NT2/D1 (cell line): ENCODE results near the gene ALG14.

ENCODE experiments used
- DNase-seq: peaks from one replicate; pipeline ENCODE4 v3.0.0-alpha.2; 2011; ENCODE audit warnings: low read depth, low spot score
- H3K27me3 ChIP-seq: 2 replicates; pipeline ENCODE4 v1.6.0; 2011; ENCODE audit warnings: mild to moderate bottlenecking; ENCODE audit not compliant: insufficient read length, insufficient read depth
- H3K36me3 ChIP-seq: 2 replicates; pipeline ENCODE4 v1.6.1; 2011; ENCODE audit warnings: mild to moderate bottlenecking, low read length, mixed read lengths; ENCODE audit not compliant: insufficient read depth, insufficient read length
- H3K4me1 ChIP-seq: 2 replicates; pipeline ENCODE4 v1.5.1; 2011; ENCODE audit not compliant: insufficient read depth, insufficient read length
- H3K4me3 ChIP-seq: 2 replicates; pipeline ENCODE4 v1.5.1; 2011; ENCODE audit warnings: low read depth; ENCODE audit not compliant: insufficient read length
- H3K9ac ChIP-seq: 2 replicates; pipeline ENCODE4 v1.6.0; 2011; ENCODE audit warnings: low read depth; ENCODE audit not compliant: insufficient read length
- H3K9me3 ChIP-seq: 2 replicates; pipeline ENCODE4 v1.5.1; 2011; ENCODE audit warnings: mild to moderate bottlenecking, low read length; ENCODE audit not compliant: insufficient read depth
- SUZ12 ChIP-seq: IDR thresholded peaks from 2 replicates; pipeline ENCODE4 v1.6.1; 2011; ENCODE audit not compliant: insufficient read length, insufficient read depth; ENCODE audit errors: extremely low read depth
- YY1 ChIP-seq: IDR thresholded peaks from 2 replicates; pipeline ENCODE4 v1.6.1; 2011; ENCODE audit not compliant: insufficient read length, insufficient read depth
- ZNF274 ChIP-seq: IDR thresholded peaks from 2 replicates; pipeline ENCODE4 v1.6.1; 2011; ENCODE audit warnings: mild to moderate bottlenecking, low read depth, low read length

Gene ALG14

DNA sequence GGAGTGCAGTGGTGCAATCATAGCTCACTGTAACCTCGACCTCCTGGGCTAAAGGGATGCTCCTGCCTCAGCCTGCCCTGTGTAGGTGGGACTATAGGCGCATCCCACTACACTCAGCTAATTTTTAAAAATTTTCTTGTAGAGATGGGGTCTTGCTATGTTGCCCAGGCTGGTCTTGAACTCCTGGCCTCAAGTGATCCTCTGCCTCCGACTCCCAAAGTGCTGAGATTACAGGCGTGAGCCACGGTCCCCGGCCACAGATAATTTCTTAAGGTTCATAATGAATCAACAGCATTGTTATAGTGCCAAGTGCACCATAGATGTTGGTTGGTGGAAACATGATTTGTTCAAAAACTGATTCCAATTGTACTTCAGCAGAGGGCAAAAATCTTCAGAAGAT is 103.6 kb downstream of the ALG14 start:
- no peak for TF ChIP-seq ZNF274
- TF ChIP-seq YY1: no peak
- TF ChIP-seq SUZ12: no peak
- Histone ChIP-seq H3K36me3 (no peaks in the 10 kb centered on the region), H3K27me3 (no peaks in the 10 kb centered on the region), H3K4me1 (no peaks in the 10 kb centered on the region), H3K9ac (no peak overlapping the region), H3K4me3 (no peak overlapping the region), H3K9me3 (no peaks in the 10 kb centered on the region)
- DNase-seq: no peak

DNA sequence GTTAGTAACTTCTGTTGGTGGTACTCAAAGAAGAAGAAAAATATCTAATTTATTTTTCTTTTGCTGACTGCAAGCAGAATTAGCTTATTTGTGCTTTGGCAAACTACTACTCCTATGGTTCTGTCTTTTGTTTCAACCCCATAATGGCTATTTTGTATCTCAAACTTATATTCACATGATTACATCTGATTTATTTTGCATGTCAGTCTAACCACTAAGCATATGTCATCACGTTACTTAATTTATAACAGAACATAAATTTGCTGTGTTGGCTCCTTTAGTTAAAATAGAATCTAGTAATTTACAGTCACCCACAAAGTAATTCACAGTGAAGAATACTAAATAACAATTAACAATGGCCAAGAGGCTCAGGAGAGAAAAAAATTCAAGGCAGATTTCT is 106.7 kb downstream of the ALG14 start:
- no peaks in the 10 kb centered on the region for H3K4me1 ChIP-seq
- DNase-seq: no peak
- no peak for TF ChIP-seq ZNF274
- no peak for TF ChIP-seq YY1
- no peak for TF ChIP-seq SUZ12
- no peaks in the 10 kb centered on the region for H3K36me3 ChIP-seq
- no peak overlapping the region for H3K9ac ChIP-seq
- H3K9me3 ChIP-seq: no peaks in the 10 kb centered on the region
- no peak overlapping the region for H3K4me3 ChIP-seq
- H3K27me3 ChIP-seq: no peaks in the 10 kb centered on the region

DNA sequence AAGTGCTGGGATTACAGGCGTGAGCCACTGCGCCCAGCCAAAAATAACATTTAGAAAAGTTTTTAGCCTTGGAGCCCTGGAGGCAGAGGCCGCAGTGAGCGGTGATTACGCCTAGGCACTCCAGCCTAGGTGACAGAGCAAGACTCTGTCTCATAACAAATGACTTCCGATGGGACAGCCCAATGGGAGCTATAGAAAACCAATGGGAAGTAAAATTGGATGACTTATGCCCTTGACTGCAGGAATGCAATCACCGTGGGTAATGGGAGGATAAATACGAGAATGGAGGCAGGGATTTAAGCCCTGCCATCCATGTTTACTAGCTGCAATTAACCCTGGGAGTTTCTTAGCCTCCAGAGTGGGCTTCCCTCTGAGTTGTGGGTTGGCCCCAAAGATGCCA is 108.9 kb downstream of the ALG14 start:
- no peaks in the 10 kb centered on the region for H3K27me3 ChIP-seq
- H3K9me3 ChIP-seq: no peaks in the 10 kb centered on the region
- no peak for DNase-seq
- H3K36me3 ChIP-seq: no peaks in the 10 kb centered on the region
- H3K9ac ChIP-seq: no peak overlapping the region
- no peaks in the 10 kb centered on the region for H3K4me1 ChIP-seq
- no peak overlapping the region for H3K4me3 ChIP-seq
- TF ChIP-seq ZNF274 (no peak), SUZ12 (no peak), YY1 (no peak)

DNA sequence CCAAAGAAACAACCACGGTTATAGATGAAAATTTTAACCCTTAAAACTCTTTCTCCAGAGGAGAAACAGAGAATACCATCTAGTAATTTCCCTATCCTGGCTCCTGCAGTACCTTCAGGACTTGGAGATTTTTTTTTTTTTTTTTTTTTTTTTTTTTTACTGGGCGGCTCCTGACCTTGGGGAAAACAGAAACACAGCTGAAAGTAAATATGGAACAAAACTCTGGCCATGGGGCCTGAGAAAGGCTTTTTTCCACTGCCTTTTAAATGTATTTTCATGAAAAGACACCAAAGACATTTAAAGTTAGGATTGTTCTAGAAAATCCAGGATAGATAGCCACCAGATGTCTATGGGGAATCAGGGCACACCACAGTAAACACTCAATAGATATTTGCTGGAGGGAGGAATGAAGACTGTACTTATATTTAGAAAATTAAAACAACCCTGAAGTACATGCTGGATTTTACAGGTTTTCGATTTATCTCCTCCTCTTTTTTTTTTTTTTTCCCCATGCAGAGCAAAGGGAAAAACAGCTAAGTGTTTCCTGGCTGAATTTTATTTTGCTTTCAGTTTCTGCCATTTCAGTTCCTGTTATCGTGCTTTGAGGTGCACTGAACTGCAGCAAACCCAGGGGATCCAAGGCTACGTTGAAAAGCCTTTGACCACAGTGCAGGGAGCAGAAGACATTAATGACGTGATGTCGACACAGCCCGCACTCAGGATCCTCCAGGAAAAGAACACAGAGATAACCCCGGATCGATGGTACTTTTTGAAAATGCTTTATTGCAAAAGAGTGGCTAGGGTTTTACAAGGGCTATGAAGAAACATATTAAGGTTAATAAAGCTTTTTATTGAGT is 110.1 kb downstream of the ALG14 start:
- no peak for TF ChIP-seq YY1
- TF ChIP-seq SUZ12: no peak
- no peak for TF ChIP-seq ZNF274
- no peaks in the 10 kb centered on the region for H3K27me3 ChIP-seq
- no peaks in the 10 kb centered on the region for H3K4me1 ChIP-seq
- H3K4me3 ChIP-seq: no peak overlapping the region
- H3K9ac ChIP-seq: no peak overlapping the region
- no peak for DNase-seq
- H3K36me3 ChIP-seq: no peaks in the 10 kb centered on the region
- no peaks in the 10 kb centered on the region for H3K9me3 ChIP-seq

DNA sequence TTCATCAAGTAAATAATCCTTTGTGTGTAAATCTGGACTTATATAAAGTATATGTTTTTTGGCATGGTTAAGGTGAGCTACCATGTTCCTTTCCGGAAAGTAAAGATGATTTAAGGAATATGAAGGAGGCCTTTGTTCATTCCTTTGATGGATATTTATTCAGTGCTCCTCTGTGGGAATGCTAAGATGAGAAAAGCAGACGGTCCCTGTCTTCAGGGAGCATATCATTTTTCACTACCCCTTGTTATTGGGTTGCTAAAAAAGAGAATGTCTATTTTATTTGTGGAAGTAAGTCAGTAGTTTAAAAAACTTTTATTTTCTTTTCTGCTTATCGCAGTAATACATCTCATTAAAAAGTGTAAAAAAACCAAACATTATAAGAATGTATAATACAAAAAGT is 110.8 kb downstream of the ALG14 start:
- H3K27me3 ChIP-seq: no peaks in the 10 kb centered on the region
- H3K4me1 ChIP-seq: no peaks in the 10 kb centered on the region
- TF ChIP-seq ZNF274 (no peak), SUZ12 (no peak), YY1 (no peak)
- no peak for DNase-seq
- no peaks in the 10 kb centered on the region for H3K36me3 ChIP-seq
- no peaks in the 10 kb centered on the region for H3K9me3 ChIP-seq
- H3K4me3 ChIP-seq: no peak overlapping the region
- no peak overlapping the region for H3K9ac ChIP-seq

DNA sequence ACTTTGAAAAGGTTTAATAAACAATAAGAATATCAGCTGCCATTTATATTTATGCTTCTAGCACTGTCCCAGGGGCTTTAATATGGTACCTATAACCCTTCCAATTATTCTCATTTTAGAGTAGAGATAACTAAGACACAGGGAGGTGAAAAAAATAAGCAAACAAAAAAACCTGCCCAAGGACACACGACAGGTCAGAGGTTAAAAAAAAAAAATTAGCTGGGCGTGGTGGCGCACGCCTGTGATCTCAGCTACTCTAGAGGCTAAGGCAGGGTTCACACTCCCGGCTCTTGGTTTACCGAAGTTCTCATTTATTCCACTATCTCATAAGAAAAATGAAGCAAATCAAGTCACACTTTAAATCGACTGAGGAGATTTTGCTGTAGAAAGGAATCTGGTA is 111.2 kb downstream of the ALG14 start:
- H3K27me3 ChIP-seq: no peaks in the 10 kb centered on the region
- DNase-seq: no peak
- no peaks in the 10 kb centered on the region for H3K9me3 ChIP-seq
- no peaks in the 10 kb centered on the region for H3K36me3 ChIP-seq
- no peak overlapping the region for H3K9ac ChIP-seq
- TF ChIP-seq YY1 (no peak), ZNF274 (no peak), SUZ12 (no peak)
- H3K4me1 ChIP-seq: no peaks in the 10 kb centered on the region
- no peak overlapping the region for H3K4me3 ChIP-seq

DNA sequence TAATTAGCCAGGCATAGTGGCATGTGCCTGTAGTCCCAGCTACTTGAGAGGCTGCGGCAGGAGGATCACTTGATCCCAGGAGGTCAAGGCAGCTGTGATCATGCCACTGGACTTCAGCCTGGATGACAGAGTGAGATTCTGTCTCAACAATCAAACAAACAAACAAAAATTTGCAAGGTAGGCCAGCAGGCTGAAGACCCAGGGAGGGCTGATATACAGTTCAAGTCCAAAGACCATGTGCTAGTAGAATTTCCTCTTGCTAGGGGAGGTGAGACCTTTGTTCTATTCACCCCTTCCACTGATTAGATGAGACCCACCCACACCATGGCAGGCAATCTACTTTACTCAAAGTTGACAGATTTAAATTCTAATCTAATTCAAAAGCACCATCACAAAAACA is 114.7 kb downstream of the ALG14 start:
- Histone ChIP-seq H3K4me1 (peaks cover 5% of the 10 kb centered on the region), H3K27me3 (no peaks in the 10 kb centered on the region), H3K9ac (no peak overlapping the region), H3K9me3 (peaks cover 2% of the 10 kb centered on the region), H3K4me3 (no peak overlapping the region), H3K36me3 (no peaks in the 10 kb centered on the region)
- TF ChIP-seq YY1: no peak
- no peak for TF ChIP-seq ZNF274
- TF ChIP-seq SUZ12: no peak
- DNase-seq: no peak
